GM21786 (cell line): ENCODE measurements around the gene MALL.
"Not testable (repeated sequence)": the region's sequence is repeated elsewhere in the genome, so short reads cannot be mapped to it uniquely, and the experiment has no call there.

Experiments
- ATAC-seq: cut with Tn5 transposase; IDR thresholded peaks from one replicate; pipeline ENCODE4 v1.9.1; 2021; ENCODE audit not compliant: unreplicated experiment

MALL gene

DNA sequence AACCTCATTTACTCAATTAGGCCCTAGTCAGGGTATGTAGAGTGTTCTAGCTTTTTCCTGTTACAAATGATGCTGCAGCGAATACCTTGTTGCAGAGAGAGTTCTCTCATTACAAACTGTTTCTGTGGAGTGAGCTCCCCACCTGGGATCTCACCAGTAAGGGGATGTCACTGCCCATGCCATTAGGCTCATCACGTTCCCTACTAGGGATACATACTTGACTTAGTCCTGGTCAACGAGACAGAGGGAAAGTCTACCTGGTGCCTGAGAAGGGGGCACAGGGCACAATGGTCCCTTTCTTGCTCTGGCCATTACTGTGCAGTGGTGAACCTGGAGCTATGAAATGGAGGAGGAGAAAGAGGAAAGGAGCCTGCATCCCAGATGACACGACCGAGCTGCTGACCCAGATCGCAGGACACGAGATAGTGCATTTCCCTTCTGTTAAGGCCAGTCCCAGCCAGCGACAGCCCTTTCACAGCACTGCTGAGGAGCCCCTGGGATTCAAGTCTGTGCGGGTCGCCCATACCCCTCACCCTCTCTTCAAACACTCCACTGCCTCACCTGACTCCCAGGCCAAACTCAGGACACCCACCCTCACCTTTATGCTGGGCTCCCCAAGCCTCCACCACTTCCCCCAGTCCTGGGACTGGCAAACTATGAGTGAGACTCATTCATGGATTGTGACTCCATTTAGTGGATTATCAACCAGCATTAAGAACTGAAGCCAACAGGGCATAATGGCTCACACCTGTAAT, 16.0 kb downstream of the MALL start:
- no peak for ATAC-seq

- ATAC-seq: no peak
Measured at GRCh38 chr2:110099038-110099425, 16.6 kb downstream of the MALL start.

GRCh38 chr2:110097506-110098220, 18.0 kb downstream of the MALL start:
- no peak for ATAC-seq

- no peak for ATAC-seq
Measured at GRCh38 chr2:110095994-110096633, 19.5 kb downstream of the MALL start.

GRCh38 chr2:110094884-110095534, 20.6 kb downstream of the MALL start:
- ATAC-seq: not testable (repeated sequence)

- ATAC-seq: not testable (repeated sequence)
Measured at GRCh38 chr2:110093924-110094323, 21.7 kb downstream of the MALL start.

DNA sequence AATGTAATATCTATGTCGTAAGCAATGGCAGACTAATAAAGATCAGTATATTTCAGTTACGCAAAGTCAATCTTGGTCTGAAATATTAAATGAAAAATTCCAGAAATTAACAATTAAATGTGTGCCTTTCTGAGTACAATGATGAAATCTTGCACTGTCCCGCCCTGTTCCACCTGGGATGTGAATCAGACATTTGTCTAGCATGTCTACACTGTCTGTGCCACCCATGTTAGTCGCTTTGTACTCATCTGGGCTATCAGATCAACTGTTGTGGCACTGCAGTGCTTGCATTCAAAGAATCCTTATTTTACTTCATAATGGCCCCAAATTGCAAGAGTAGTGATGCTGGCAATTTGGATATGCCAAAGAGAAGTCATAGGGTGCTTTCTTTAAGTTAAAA, 25.5 kb downstream of the MALL start:
- ATAC-seq: not testable (repeated sequence)

- not testable (repeated sequence) for ATAC-seq
Measured at GRCh38 chr2:110083757-110084156, 31.9 kb downstream of the MALL start.

DNA sequence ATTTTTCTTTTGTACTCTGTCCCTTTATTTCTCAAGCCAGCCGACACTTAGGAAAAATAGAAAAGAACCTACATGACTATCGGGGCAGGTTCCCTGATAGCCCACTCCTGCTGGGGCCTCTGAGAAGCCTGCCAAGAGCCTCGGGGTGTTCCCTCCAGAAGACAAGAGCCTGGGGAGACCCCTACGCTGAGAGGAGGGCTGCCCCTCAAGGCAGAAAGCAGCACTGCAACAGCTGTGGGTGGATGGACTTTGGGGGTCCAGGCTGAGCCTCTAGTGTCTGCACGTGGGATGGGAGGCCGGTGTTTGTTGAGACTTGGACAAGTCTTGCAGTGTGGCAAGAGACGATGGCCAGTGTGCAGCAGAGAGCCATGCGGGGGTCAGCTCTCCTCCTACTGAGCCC, 32.5 kb downstream of the MALL start:
- not testable (repeated sequence) for ATAC-seq

DNA sequence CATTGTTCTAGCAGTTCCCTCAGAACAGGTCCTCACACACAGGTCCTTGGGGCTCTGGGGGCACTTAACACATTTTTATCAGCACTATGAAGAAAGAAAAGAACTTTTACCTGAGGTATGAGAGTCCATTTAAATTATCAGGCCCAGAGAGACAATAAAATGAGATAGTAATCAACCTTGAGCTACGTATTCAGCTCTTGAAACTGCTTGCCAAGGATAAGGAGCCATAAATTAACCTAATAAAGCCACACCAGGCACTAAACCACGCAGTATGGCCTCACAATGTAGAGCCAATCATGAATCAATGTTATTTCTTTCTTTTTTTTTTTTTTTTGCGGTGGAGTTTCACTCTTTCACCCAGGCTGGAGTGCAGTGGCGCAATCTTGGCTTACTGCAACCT, 37.5 kb downstream of the MALL start:
- not testable (repeated sequence) for ATAC-seq

DNA sequence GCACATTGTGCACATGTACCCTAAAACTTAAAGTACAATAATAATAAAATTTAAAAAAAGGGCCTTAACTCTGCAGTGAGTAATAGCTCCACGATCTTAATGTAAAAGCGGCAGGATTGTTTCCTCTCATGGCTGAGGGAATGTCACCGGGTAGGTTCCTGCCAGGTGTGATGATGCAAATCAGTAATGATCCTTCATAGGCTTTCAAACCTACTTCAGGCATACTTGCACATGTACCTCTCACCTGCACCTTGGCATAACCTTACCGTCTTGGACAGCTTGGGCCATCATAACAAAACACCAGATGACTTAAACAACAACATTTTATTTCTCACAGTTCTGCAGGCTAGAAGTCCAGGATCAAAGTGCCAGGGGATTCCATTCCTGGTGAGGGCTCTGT, 39.7 kb downstream of the MALL start:
- not testable (repeated sequence) for ATAC-seq

DNA sequence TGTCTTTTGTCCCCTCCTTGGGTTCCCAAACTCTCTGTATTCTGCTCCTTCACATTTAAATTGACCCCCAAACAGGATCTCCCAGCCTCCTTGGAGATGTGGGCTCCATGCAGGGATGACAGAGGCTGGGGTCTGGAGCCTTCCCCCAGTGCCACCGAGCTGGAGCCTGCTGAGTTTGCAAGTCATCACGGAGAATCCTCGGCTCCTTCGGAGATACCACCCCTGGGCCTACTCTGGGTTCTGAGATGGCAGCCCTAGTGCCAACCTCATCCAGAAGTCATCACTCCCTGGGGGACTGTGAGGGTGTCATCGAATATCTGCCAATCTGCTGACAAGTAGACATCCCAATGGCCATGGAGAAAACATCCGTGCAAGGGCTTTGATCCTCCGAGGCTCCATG, 45.8 kb downstream of the MALL start:
- not testable (repeated sequence) for ATAC-seq

DNA sequence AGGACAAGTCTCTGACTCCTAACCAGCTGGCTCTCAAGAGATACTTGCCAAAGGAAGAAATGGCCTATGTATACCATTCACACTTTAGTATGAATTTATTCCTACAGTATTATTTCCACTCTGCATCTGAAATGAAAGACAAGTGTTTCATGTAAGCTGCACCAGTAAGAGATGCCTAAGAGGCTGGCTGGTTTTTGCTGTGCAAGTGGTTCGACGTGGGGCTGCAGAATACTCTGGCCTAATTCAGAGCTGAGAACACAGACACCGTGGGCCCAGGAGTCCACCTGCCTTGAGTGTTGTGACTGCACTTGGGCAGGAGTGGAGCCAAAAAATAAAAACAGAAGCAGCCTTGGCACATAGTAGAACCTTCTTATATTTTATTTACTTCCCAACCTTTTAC, 47.5 kb downstream of the MALL start:
- not testable (repeated sequence) for ATAC-seq

GRCh38 chr2:110062332-110062731, 53.3 kb downstream of the MALL start:
- ATAC-seq: not testable (repeated sequence)

DNA sequence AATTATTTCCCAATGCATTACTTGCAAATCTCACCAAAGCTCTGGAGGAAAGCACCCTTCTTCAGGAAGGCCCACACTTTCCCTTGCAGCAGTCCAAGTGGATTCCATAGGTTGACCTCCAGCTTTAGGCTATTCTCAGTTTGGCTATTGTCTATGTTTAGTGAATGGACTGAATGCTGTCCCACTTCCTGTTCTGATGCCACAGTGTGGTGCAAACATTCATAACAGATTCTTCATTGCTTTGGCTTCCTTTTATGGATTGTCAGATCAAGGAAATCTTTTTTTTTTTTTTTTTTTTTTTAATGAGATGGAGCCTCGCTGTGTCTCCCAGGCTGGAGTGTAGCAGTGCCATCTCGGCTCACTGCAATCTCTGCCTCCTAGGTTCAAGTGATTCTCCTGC, 55.1 kb downstream of the MALL start:
- not testable (repeated sequence) for ATAC-seq

DNA sequence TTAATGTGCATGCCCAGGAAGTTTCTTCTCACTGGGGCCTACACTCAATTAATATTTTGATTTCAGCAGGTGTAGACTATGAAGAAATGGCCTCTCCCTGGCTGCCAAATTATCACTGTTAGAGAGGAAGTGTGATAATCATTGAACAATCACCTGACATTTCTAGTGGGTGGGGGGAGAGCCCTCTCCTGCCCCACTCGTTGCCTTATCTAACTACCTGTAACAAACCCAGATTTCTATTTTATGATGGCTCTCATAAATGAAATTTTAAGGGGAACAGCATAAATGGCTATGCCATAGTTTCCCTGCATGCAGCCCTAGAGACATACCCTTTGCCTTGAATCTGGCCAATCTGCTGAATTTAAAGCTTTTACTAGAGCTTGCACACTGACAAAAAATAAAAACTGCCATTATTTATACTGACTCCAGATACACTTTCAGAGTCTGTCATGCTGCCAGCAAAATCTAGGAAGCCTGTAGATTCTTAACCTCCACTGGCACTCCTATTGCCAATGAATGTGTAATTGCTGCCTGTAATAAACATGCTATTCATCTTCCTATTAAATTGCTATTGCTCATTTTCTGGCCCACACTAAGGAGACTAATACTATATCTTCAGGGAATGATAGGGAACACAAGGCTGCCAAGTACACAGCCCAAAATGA, 55.8 kb downstream of the MALL start:
- ATAC-seq: not testable (repeated sequence)

- ATAC-seq: not testable (repeated sequence)
Measured at GRCh38 chr2:110059009-110059693, 56.5 kb downstream of the MALL start.

- ATAC-seq: not testable (repeated sequence)
Measured at GRCh38 chr2:110058034-110058433, 57.6 kb downstream of the MALL start.

DNA sequence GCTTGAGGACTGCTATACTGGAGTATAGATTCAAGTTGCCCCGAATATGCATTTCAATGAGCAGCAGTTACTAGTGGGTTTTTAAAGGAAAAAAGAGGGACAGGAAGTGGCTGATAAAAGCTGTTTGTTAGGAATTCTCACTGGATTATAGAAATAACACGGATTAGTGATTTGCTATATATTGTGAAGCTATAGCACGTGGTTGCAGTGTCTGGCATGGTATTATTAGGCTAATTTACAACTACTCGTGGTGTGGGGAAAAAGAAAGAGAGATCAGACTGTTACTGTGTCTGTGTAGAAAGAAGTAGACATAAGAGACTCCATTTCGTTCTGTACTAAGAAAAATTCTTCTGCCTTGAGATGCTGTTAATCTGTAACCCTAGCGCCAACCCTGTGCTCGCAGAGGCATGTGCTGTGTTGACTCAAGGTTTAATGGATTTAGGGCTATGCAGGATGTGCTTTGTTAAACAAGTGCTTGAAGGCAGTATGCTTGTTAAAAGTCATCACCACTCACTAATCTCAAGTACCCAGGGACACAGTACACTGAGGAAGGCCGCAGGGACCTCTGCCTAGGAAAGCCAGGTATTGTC, 59.7 kb downstream of the MALL start:
- ATAC-seq: not testable (repeated sequence)
